Peyer's patch (tissue), 4 donors: Measurements from ENCODE around the gene AXDND1.

Experiments used
- POLR2A ChIP-seq, 2 donors: fragments of 450-650 bp; IDR thresholded peaks; one replicate each; pipeline ENCODE4 v1.5.1; 2017; ENCODE audit warnings: antibody characterized with exemption in 2 of 2, mild to moderate bottlenecking in 2 of 2, moderate library complexity in 2 of 2
- TF ChIP-seq, protein P1 (sequence below), 6 experiments: fragments of 450-650 bp in 4 of 6; fragments of 200-600 bp in 2 of 6; sonication (generic) in 1 of 6; IDR thresholded peaks; one replicate each; pipeline ENCODE4 v1.5.1; 2017 to 2019; ENCODE audit warnings: antibody characterized with exemption in 6 of 6, mild to moderate bottlenecking in 3 of 6, moderate library complexity in 1 of 6

DNA sequence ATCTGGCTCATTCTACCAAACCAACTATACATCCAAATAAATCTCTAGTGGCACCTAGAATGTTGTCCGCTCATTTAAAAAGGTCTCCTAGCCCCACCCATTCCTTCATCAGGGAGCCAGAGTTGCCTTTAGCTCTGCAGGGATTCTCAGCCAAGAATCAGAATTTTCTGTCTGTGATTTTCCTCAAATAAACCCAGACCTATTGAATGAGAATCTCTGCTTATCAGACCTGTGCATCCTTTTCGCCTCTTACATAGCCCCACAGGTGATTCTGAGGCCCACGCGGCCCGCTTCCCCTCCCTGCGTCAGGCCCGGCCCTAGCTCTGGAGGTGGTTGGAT lies 225.5 kb downstream of the AXDND1 start:
- TF ChIP-seq, protein P1, sequence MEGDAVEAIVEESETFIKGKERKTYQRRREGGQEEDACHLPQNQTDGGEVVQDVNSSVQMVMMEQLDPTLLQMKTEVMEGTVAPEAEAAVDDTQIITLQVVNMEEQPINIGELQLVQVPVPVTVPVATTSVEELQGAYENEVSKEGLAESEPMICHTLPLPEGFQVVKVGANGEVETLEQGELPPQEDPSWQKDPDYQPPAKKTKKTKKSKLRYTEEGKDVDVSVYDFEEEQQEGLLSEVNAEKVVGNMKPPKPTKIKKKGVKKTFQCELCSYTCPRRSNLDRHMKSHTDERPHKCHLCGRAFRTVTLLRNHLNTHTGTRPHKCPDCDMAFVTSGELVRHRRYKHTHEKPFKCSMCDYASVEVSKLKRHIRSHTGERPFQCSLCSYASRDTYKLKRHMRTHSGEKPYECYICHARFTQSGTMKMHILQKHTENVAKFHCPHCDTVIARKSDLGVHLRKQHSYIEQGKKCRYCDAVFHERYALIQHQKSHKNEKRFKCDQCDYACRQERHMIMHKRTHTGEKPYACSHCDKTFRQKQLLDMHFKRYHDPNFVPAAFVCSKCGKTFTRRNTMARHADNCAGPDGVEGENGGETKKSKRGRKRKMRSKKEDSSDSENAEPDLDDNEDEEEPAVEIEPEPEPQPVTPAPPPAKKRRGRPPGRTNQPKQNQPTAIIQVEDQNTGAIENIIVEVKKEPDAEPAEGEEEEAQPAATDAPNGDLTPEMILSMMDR (IDR thresholded peaks at IDR 0.05): no peak
- TF ChIP-seq POLR2A (IDR thresholded peaks at IDR 0.05): no peak
